ENCODE results near the gene CHST11. TPM values are rescaled to one million over a fixed set of nuclear protein-coding genes. Genes with fewer than 3 reads are reported as not detected.

Gene CHST11
- total and polyA plus RNA-seq, 9 of the 15 experiments (the other 6 are each of a cell fraction or from before 2014, with no cell fraction given): 2.3 to 38.7 (median 15.0) TPM

GRCh38 chr12:104522985-104523722, 66.4 kb downstream of the CHST11 start (continued):
- TF ChIP-seq ZNF512 (tag; IDR thresholded peaks at IDR 0.05): no peak

GRCh38 chr12:104524034-104524832, 67.5 kb downstream of the CHST11 start:
- Histone ChIP-seq H2AFZ (ENCODE audit: low read depth, low read length) (no peak overlapping the region), H3K9ac (ENCODE audit: insufficient read depth in 1 of 2, low read depth in 2 of 2, low read length in 2 of 2) (peak overlapping the region in 1 of 2 experiments; percentile 36; a peak in 1 of 4 replicates), H3K9me3 (replicated peaks; ENCODE audit: control insufficient read depth, insufficient read depth, low read depth, low read length) (no peaks in the 10 kb centered on the region), H3K4me2 (ENCODE audit: insufficient read depth, low read length) (no peak overlapping the region), H4K20me1 (replicated peaks; ENCODE audit: control insufficient read depth, insufficient read depth, low read length) (no peaks in the 10 kb centered on the region; the same call in 1 of the 2 replicates), H3K79me2 (ENCODE audit: control insufficient read depth, insufficient read depth, low read length) (peaks cover 86% of the 10 kb centered on the region), H3K27me3 (ENCODE audit: control insufficient read depth in 2 of 2, insufficient read depth in 2 of 2, low read length in 2 of 2) (no peaks in the 10 kb centered on the region), H3K36me3 (ENCODE audit: control insufficient read depth, insufficient read depth, low read length) (peaks cover 4% of the 10 kb centered on the region; the same call in 2 of the 3 replicates), H3K9me1 (ENCODE audit: control insufficient read depth, insufficient read depth, low read length) (no peaks in the 10 kb centered on the region), H3K27ac (ENCODE audit: extremely low read depth, low read depth, low read length) (peak overlapping the region; percentile 69), H3K4me3 (no peak overlapping the region), H3K4me1 (replicated peaks in 1 of 2; ENCODE audit: control insufficient read depth in 2 of 2, insufficient read depth in 2 of 2, low read length in 2 of 2) (peaks cover 0 to 36% of the 10 kb centered on the region in 2 experiments; a peak in 4 of 5 replicates)
- no peak for FAIRE-seq
- POLR2A ChIA-PET: interaction anchor here (0.7 kb wide), 1 partner anchor 11 kb away, joined by 3 read pairs; no protein-coding TSS in a partner anchor
- TF ChIP-seq HEY1 (CRISPR knock-in tag; IDR thresholded peaks at IDR 0.05; ENCODE audit: borderline replicate concordance): no peak
- TF ChIP-seq EHMT2 (IDR thresholded peaks at IDR 0.05): peak; percentile 83
- peak in 1 of 2 experiments; percentile 34; a peak in 1 of 4 replicates for TF ChIP-seq HDAC1 (IDR thresholded peaks at IDR 0.05)
- TF ChIP-seq KAT2B (IDR thresholded peaks at IDR 0.05; ENCODE audit: low read depth, low read length): no peak
- intact Hi-C loops (cut with micrococcal nuclease) (loop anchor here (5.0 kb wide), 1 partner anchor 73 kb away; no protein-coding TSS in a partner anchor), in situ Hi-C loops (cut with MboI) (no loop called here)
- BruUV-seq (replicated peaks): no TSS peak
- no peak for DNase-seq (ENCODE audit: extremely low read depth in 1 of 4, low spot score in 3 of 4)
- 74% methylated on average over 7 of the region's 7 CpGs for WGBS (ENCODE audit: insufficient coverage, low coverage, missing lambda C conversion rate)
- CTCF ChIA-PET (ENCODE audit: low intra/inter-chr PET ratio): interaction anchor here (0.9 kb wide), 1 partner anchor 81 kb away, joined by 4 read pairs; no protein-coding TSS in a partner anchor
- no peak; the same call in 2 of the 3 replicates for ATAC-seq
